HEK293 (cell line): ENCODE measurements around the gene DHRS12.
A peak's percentile ranks its signal among the peaks of the same experiment; 100 is the strongest.

Source experiments
- CTCF ChIA-PET: fragments of 350-600 bp; formaldehyde crosslinking; extraction: SDS; loops from one replicate; lab custom pipeline; 2021; ENCODE audit warnings: antibody characterized with exemption; lab: Yijun Ruan, JAX
- POLR2A ChIA-PET: fragments of 300-600 bp; formaldehyde crosslinking; extraction: SDS; loops from one replicate; lab custom pipeline; 2020; ENCODE audit warnings: antibody characterized with exemption, inconsistent platforms; lab: Yijun Ruan, JAX
- H3K27ac ChIP-seq: fragments of 200-500 bp; sonication (Bioruptor generic); 2 replicates; pipeline ENCODE4 v1.5.1; 2014; ENCODE audit warnings: low read depth, low read length, control low read depth, inconsistent platforms; ENCODE audit errors: extremely low read depth
- H3K36me3 ChIP-seq, 2 experiments: fragments of 200-500 bp in 1 of 2; sonication (Bioruptor generic) in 1 of 2; 1 replicate in 1 of 2; 2 replicates in 1 of 2; pipeline ENCODE4 v1.5.1; 2014 to 2017; ENCODE audit warnings: inconsistent platforms in 2 of 2, low read length in 2 of 2; ENCODE audit not compliant: control insufficient read depth in 2 of 2, insufficient read depth in 1 of 2
- H3K4me1 ChIP-seq: fragments of 200-500 bp; sonication (Bioruptor generic); 2 replicates; pipeline ENCODE4 v1.5.1; 2014; ENCODE audit warnings: mild to moderate bottlenecking, low read length, inconsistent platforms; ENCODE audit not compliant: control insufficient read depth, insufficient read depth
- H3K4me3 ChIP-seq: 2 replicates; pipeline ENCODE4 v1.5.1; 2011; ENCODE audit warnings: low read depth, mild to moderate bottlenecking, control low read depth, low read length, moderate library complexity
- H3K9me3 ChIP-seq: fragments of 200-500 bp; sonication (Bioruptor generic); 2 replicates; pipeline ENCODE4 v1.5.1; 2014; ENCODE audit warnings: low read depth, low read length, inconsistent platforms; ENCODE audit not compliant: control insufficient read depth, insufficient read depth
- KLF1 ChIP-seq: fragments of 450-650 bp; formaldehyde crosslinking; IDR thresholded peaks from 2 replicates; pipeline ENCODE4 v1.5.1; 2016; ENCODE audit warnings: missing biosample characterization, missing genetic modification characterization
- ZBTB48 ChIP-seq: fragments of 450-650 bp; formaldehyde crosslinking; IDR thresholded peaks from 2 replicates; pipeline ENCODE4 v1.5.1; 2016; ENCODE audit warnings: missing biosample characterization, missing genetic modification characterization
- ZEB2 ChIP-seq: fragments of 450-650 bp; formaldehyde crosslinking; IDR thresholded peaks from 2 replicates; pipeline ENCODE4 v1.5.1; 2016; ENCODE audit warnings: missing biosample characterization, missing genetic modification characterization
- ZIC2 ChIP-seq: fragments of 450-650 bp; formaldehyde crosslinking; IDR thresholded peaks from 2 replicates; pipeline ENCODE4 v1.5.1; 2016; ENCODE audit warnings: missing biosample characterization, missing genetic modification characterization
- ZNF416 ChIP-seq: fragments of 450-650 bp; formaldehyde crosslinking; IDR thresholded peaks from 2 replicates; pipeline ENCODE4 v1.5.1; 2016; ENCODE audit warnings: missing biosample characterization, missing genetic modification characterization
- ZNF426 ChIP-seq: fragments of 450-650 bp; formaldehyde crosslinking; IDR thresholded peaks from 2 replicates; pipeline ENCODE4 v1.5.1; 2017; ENCODE audit warnings: missing biosample characterization, missing genetic modification characterization, mild to moderate bottlenecking, inconsistent platforms, moderate library complexity
- ZNF544 ChIP-seq: fragments of 450-650 bp; formaldehyde crosslinking; IDR thresholded peaks from 2 replicates; pipeline ENCODE4 v1.5.0; 2017; ENCODE audit warnings: missing biosample characterization, missing genetic modification characterization
- ZNF677 ChIP-seq: fragments of 450-650 bp; IDR thresholded peaks from 2 replicates; pipeline ENCODE4 v1.5.0; 2018; ENCODE audit warnings: missing biosample characterization, mild to moderate bottlenecking, missing genetic modification characterization, moderate library complexity
- ZNF776 ChIP-seq: fragments of 450-650 bp; formaldehyde crosslinking; IDR thresholded peaks from 2 replicates; pipeline ENCODE4 v1.5.0; 2017; ENCODE audit warnings: missing biosample characterization, missing genetic modification characterization, borderline replicate concordance
- TF ChIP-seq, protein P1 (sequence below): fragments of 450-650 bp; formaldehyde crosslinking; IDR thresholded peaks from 2 replicates; pipeline ENCODE4 v1.5.1; 2016; ENCODE audit warnings: missing biosample characterization, missing genetic modification characterization
- TF ChIP-seq, protein P2 (sequence below): fragments of 450-650 bp; IDR thresholded peaks from 2 replicates; pipeline ENCODE4 v1.5.1; 2018; ENCODE audit warnings: missing biosample characterization, mild to moderate bottlenecking, missing genetic modification characterization
- TF ChIP-seq, protein P3 (sequence below): fragments of 450-650 bp; formaldehyde crosslinking; IDR thresholded peaks from 2 replicates; pipeline ENCODE4 v1.5.1; 2016; ENCODE audit warnings: missing biosample characterization, missing genetic modification characterization
- TF ChIP-seq, protein P4 (sequence below): fragments of 450-650 bp; formaldehyde crosslinking; IDR thresholded peaks from 2 replicates; pipeline ENCODE4 v1.5.1; 2017; ENCODE audit warnings: missing biosample characterization, mild to moderate bottlenecking, missing genetic modification characterization, moderate library complexity
- TF ChIP-seq, protein P5 (sequence below): fragments of 450-650 bp; formaldehyde crosslinking; IDR thresholded peaks from 2 replicates; pipeline ENCODE4 v1.5.1; 2016; ENCODE audit warnings: missing biosample characterization, missing genetic modification characterization

DHRS12 gene

DNA sequence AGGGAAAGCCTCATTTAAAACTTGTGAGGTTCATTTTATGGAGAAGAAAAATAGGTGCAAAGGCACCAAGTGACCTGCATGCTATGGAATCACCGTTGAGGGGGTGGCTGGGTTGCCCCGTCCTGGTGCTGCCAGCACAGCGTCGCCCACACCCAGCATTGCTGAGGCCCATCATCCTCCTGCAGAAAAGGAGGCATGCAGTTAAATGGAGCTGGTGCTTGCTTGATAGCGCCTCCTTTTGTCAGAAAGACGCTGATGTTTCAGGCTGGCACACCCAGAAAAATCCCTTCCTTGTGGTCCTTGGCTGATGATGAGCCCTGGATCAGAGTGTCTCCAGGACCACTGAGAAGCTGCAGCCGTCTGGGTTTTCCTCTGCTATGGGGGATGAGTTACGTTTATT, 36.9 kb downstream of the DHRS12 start (continued):
- no peak for TF ChIP-seq ZNF416 (tag by site-specific recombination)

DNA sequence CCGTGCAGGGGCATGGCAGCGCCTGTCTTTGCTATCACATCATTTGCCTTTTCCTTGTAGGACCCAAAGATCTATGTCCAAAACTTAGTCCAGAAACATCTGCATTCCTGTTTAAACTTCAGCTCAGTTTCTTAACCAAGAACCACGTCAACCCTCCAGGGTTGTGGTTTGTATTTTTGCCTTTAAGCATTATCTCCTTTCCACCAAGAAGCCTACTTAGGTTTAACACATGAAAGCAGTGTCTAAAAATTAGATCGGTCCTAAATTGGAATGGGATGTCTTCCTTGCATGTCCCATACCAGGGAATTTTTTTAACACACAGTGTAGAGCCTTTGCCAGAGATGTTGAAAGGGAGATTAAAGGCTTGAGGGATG, 38.8 kb downstream of the DHRS12 start:
- TF ChIP-seq, protein P1, sequence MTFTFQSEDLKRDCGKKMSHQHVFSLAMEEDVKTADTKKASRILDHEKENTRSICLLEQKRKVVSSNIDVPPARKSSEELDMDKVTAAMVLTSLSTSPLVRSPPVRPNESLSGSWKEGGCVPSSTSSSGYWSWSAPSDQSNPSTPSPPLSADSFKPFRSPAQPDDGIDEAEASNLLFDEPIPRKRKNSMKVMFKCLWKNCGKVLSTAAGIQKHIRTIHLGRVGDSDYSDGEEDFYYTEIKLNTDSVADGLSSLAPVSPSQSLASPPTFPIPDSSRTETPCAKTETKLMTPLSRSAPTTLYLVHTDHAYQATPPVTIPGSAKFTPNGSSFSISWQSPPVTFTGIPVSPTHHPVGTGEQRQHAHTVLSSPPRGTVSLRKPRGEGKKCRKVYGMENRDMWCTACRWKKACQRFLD (tag by site-specific recombination): no peak
- no peak for TF ChIP-seq ZEB2 (tag by site-specific recombination)
- TF ChIP-seq KLF1 (tag by site-specific recombination): no peak
- TF ChIP-seq ZNF544 (tag by site-specific recombination): no peak
- no peak overlapping the region for H3K27ac ChIP-seq
- POLR2A ChIA-PET: no interaction called here
- peaks cover 0 to 4% of the 10 kb centered on the region in 2 experiments; a peak in 1 of 3 replicates for H3K36me3 ChIP-seq
- peaks cover 4% of the 10 kb centered on the region; the same call in 1 of the 2 replicates for H3K4me1 ChIP-seq
- no peak overlapping the region for H3K4me3 ChIP-seq
- no peaks in the 10 kb centered on the region for H3K9me3 ChIP-seq
- CTCF ChIA-PET: no interaction called here

DNA sequence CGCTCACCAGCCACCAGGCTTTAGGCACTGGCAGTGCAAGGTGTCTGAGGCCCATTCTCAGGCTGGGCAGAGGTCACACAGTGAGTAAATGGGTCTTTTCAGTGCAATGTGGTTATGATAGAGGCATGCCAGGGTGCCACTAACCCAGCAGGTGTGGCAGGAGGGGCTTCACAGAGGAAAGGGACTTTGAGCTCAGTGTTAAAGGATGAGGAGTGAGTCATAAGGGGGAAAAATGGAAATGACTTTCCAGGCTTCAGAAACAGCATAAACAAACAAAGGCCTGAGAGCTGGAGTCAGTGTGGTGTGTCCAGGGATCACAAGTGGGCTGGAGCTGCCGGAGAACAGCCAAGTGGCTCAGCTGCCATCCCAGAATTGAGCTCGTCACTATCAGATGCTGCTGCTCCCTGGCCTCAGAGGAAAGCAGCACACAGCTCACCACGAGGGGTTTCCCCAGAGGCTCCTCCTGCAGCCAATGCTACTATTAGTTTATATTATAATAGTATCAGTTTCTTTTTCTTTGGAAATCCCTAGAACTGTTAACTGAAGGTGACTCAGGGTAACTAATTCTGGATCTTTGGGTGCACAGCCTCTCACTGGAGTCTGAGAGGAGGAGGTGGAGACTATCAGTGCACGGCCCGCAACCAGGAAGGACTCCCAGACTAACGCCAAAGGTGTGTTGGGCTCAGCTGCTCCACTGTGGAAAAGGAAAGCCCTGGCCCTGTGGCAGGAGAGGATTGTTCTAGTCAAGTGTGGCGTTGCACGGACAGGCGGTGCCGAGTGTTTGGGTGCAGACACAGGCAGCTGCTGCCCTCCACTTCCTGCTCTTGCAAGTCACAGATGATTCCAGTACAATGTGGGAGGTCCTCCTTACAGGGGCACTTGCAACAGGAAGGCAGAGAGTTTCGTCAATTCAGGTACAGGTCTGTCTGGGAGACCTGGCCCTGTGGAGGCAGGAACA, 39.5 kb downstream of the DHRS12 start:
- TF ChIP-seq, protein P2, sequence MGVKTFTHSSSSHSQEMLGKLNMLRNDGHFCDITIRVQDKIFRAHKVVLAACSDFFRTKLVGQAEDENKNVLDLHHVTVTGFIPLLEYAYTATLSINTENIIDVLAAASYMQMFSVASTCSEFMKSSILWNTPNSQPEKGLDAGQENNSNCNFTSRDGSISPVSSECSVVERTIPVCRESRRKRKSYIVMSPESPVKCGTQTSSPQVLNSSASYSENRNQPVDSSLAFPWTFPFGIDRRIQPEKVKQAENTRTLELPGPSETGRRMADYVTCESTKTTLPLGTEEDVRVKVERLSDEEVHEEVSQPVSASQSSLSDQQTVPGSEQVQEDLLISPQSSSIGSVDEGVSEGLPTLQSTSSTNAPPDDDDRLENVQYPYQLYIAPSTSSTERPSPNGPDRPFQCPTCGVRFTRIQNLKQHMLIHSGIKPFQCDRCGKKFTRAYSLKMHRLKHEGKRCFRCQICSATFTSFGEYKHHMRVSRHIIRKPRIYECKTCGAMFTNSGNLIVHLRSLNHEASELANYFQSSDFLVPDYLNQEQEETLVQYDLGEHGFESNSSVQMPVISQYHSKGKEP: no peak
- no peak for TF ChIP-seq ZNF776 (tag by site-specific recombination)
- TF ChIP-seq, protein P3, sequence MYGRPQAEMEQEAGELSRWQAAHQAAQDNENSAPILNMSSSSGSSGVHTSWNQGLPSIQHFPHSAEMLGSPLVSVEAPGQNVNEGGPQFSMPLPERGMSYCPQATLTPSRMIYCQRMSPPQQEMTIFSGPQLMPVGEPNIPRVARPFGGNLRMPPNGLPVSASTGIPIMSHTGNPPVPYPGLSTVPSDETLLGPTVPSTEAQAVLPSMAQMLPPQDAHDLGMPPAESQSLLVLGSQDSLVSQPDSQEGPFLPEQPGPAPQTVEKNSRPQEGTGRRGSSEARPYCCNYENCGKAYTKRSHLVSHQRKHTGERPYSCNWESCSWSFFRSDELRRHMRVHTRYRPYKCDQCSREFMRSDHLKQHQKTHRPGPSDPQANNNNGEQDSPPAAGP (tag by site-specific recombination): peak; percentile 78
- TF ChIP-seq, protein P4, sequence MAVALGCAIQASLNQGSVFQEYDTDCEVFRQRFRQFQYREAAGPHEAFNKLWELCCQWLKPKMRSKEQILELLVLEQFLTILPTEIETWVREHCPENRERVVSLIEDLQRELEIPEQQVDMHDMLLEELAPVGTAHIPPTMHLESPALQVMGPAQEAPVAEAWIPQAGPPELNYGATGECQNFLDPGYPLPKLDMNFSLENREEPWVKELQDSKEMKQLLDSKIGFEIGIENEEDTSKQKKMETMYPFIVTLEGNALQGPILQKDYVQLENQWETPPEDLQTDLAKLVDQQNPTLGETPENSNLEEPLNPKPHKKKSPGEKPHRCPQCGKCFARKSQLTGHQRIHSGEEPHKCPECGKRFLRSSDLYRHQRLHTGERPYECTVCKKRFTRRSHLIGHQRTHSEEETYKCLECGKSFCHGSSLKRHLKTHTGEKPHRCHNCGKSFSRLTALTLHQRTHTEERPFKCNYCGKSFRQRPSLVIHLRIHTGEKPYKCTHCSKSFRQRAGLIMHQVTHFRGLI (tag by site-specific recombination): peak; percentile 74
- TF ChIP-seq ZIC2 (tag by site-specific recombination): peak; percentile 83
- no peak for TF ChIP-seq ZNF677 (tag by site-specific recombination)
- TF ChIP-seq ZBTB48 (tag by site-specific recombination): 0 out of 2 replicates have a peak, but pooled peaks have one; percentile 18
- TF ChIP-seq, protein P5, sequence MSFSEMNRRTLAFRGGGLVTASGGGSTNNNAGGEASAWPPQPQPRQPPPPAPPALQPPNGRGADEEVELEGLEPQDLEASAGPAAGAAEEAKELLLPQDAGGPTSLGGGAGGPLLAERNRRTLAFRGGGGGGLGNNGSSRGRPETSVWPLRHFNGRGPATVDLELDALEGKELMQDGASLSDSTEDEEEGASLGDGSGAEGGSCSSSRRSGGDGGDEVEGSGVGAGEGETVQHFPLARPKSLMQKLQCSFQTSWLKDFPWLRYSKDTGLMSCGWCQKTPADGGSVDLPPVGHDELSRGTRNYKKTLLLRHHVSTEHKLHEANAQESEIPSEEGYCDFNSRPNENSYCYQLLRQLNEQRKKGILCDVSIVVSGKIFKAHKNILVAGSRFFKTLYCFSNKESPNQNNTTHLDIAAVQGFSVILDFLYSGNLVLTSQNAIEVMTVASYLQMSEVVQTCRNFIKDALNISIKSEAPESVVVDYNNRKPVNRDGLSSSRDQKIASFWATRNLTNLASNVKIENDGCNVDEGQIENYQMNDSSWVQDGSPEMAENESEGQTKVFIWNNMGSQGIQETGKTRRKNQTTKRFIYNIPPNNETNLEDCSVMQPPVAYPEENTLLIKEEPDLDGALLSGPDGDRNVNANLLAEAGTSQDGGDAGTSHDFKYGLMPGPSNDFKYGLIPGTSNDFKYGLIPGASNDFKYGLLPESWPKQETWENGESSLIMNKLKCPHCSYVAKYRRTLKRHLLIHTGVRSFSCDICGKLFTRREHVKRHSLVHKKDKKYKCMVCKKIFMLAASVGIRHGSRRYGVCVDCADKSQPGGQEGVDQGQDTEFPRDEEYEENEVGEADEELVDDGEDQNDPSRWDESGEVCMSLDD (tag by site-specific recombination): no peak
- TF ChIP-seq ZNF426: no peak
- TF ChIP-seq, all 188 proteins: peak for 4
- peaks cover 0 to 4% of the 10 kb centered on the region in 2 experiments; a peak in 1 of 3 replicates for H3K36me3 ChIP-seq
- no peak overlapping the region for H3K27ac ChIP-seq
- no peaks in the 10 kb centered on the region for H3K9me3 ChIP-seq
- CTCF ChIA-PET: no interaction called here
- POLR2A ChIA-PET: no interaction called here
- peaks cover 4% of the 10 kb centered on the region; the same call in 1 of the 2 replicates for H3K4me1 ChIP-seq
- no peak overlapping the region for H3K4me3 ChIP-seq
